GM23338 (cell line): ENCODE data around the gene CCDC60. TPM values are rescaled to one million over a fixed set of nuclear protein-coding genes. Genes with fewer than 3 reads are reported as not detected.

Experiments
- ATAC-seq: fragments of 200-7000 bp; cut with Tn5 transposase; 3 replicates; pipeline ENCODE4 v1.9.1; 2020
- DNase-seq: peaks from one replicate; pipeline ENCODE4 v3.0.0-alpha.2; 2015; ENCODE audit warnings: low spot score
- H2AFZ ChIP-seq: fragments of 200-600 bp; sonication (generic); 2 replicates; pipeline ENCODE4 v1.8.0; 2016; ENCODE audit warnings: antibody characterized with exemption, mild to moderate bottlenecking, moderate library complexity
- H3F3A ChIP-seq: fragments of 200-600 bp; sonication (generic); replicated peaks from 2 replicates; pipeline ENCODE4 v1.8.0; 2017; ENCODE audit warnings: antibody characterized with exemption, mixed run types, low read depth
- H3K27ac ChIP-seq: fragments of 200-600 bp; sonication (generic); 2 replicates; pipeline ENCODE4 v1.6.1; 2016; ENCODE audit warnings: low read depth
- H3K27me3 ChIP-seq: fragments of 200-600 bp; sonication (generic); 2 replicates; pipeline ENCODE4 v1.8.0; 2016; ENCODE audit warnings: mild to moderate bottlenecking, mixed run types, moderate library complexity; ENCODE audit not compliant: insufficient read depth
- H3K36me3 ChIP-seq: fragments of 200-600 bp; sonication (generic); 2 replicates; pipeline ENCODE4 v1.8.0; 2016; ENCODE audit warnings: mild to moderate bottlenecking; ENCODE audit not compliant: insufficient read depth
- H3K4me1 ChIP-seq: fragments of 200-600 bp; sonication (generic); 2 replicates; pipeline ENCODE4 v1.8.0; 2016; ENCODE audit warnings: mild to moderate bottlenecking, moderate library complexity; ENCODE audit not compliant: insufficient read depth
- H3K4me2 ChIP-seq: fragments of 200-600 bp; sonication (generic); 2 replicates; pipeline ENCODE4 v1.7.1; 2017; ENCODE audit warnings: mixed run types
- H3K4me3 ChIP-seq: fragments of 200-600 bp; sonication (generic); 2 replicates; pipeline ENCODE4 v1.6.1; 2016; ENCODE audit warnings: mixed run types
- H3K79me2 ChIP-seq: fragments of 200-600 bp; sonication (generic); replicated peaks from 2 replicates; pipeline ENCODE4 v1.8.0; 2017; ENCODE audit warnings: mild to moderate bottlenecking; ENCODE audit not compliant: insufficient read depth
- H3K9me2 ChIP-seq: fragments of 200-600 bp; sonication (generic); 2 replicates; pipeline ENCODE4 v1.8.0; 2017; ENCODE audit not compliant: insufficient read depth
- H4K20me1 ChIP-seq: fragments of 200-600 bp; sonication (generic); replicated peaks from 2 replicates; pipeline ENCODE4 v1.8.0; 2017; ENCODE audit warnings: mild to moderate bottlenecking; ENCODE audit not compliant: insufficient read depth
- H3K27ac Mint-ChIP-seq: 2 replicates; pipeline ENCODE4 v1.8.0; 2020; ENCODE audit warnings: inconsistent platforms, mild to moderate bottlenecking, moderate library complexity, mixed read lengths
- H3K27me3 Mint-ChIP-seq: 3 replicates; pipeline ENCODE4 v1.8.0; 2022; ENCODE audit warnings: low read depth, mild to moderate bottlenecking, moderate library complexity, mixed read lengths, inconsistent platforms; ENCODE audit not compliant: insufficient read depth, poor library complexity
- H3K36me3 Mint-ChIP-seq: 3 replicates; pipeline ENCODE4 v1.8.0; 2021; ENCODE audit warnings: low read depth, mild to moderate bottlenecking, inconsistent platforms, moderate library complexity, mixed read lengths
- H3K4me1 Mint-ChIP-seq: 3 replicates; pipeline ENCODE4 v1.8.0; 2020; ENCODE audit warnings: mild to moderate bottlenecking, inconsistent platforms, mixed read lengths
- H3K4me3 Mint-ChIP-seq: 3 replicates; pipeline ENCODE4 v1.8.0; 2021; ENCODE audit warnings: moderate library complexity, mild to moderate bottlenecking, inconsistent platforms, mixed read lengths
- H3K9me3 Mint-ChIP-seq: 3 replicates; pipeline ENCODE4 v1.8.0; 2020; ENCODE audit warnings: moderate library complexity, mild to moderate bottlenecking, inconsistent platforms, mixed read lengths
- CREB1 ChIP-seq: fragments of 250-450 bp; sonication (Bioruptor Pico); IDR thresholded peaks from 2 replicates; pipeline ENCODE4 v1.5.0; 2020; ENCODE audit warnings: low read depth, mild to moderate bottlenecking, moderate library complexity
- CTCF ChIP-seq, 2 experiments: fragments of 200-600 bp in 1 of 2; sonication (generic) in 1 of 2; conservative IDR thresholded peaks; 2 replicates each; pipeline versions ENCODE4 v1.5.1 to v1.6.1; 2016 to 2017; ENCODE audit warnings: antibody characterized with exemption in 2 of 2, low read depth in 2 of 2, mild to moderate bottlenecking in 2 of 2, moderate library complexity in 1 of 2
- EZH2 ChIP-seq: fragments of 200-600 bp; sonication (generic); IDR thresholded peaks from one replicate; pipeline ENCODE4 v1.8.0; 2017; ENCODE audit warnings: antibody characterized with exemption, mild to moderate bottlenecking, low read depth; ENCODE audit not compliant: unreplicated experiment
- EZH2phosphoT487 ChIP-seq: fragments of 200-600 bp; sonication (generic); IDR thresholded peaks from one replicate; pipeline ENCODE4 v1.8.1; 2018; ENCODE audit warnings: antibody characterized with exemption; ENCODE audit not compliant: unreplicated experiment
- JUNB ChIP-seq: IDR thresholded peaks from one replicate; pipeline ENCODE4 v1.6.1; 2016; ENCODE audit warnings: antibody characterized with exemption; ENCODE audit not compliant: unreplicated experiment
- NANOG ChIP-seq: IDR thresholded peaks from 2 replicates; pipeline ENCODE4 v1.6.1; 2016; ENCODE audit warnings: antibody characterized with exemption, borderline replicate concordance
- POLR2AphosphoS5 ChIP-seq: IDR thresholded peaks from 2 replicates; pipeline ENCODE4 v1.6.1; 2016; ENCODE audit warnings: antibody characterized with exemption, low read depth
- STAT1 ChIP-seq: IDR thresholded peaks from one replicate; pipeline ENCODE4 v1.6.1; 2016; ENCODE audit warnings: antibody characterized with exemption; ENCODE audit not compliant: unreplicated experiment
- ZNF114 ChIP-seq: fragments of 250-450 bp; sonication (Bioruptor Pico); IDR thresholded peaks from 2 replicates; pipeline ENCODE4 v1.5.0; 2020; ENCODE audit warnings: mild to moderate bottlenecking, moderate library complexity
- ZNF331 ChIP-seq: fragments of 250-450 bp; sonication (Bioruptor Pico); IDR thresholded peaks from 2 replicates; pipeline ENCODE4 v1.5.0; 2020; ENCODE audit warnings: low read depth, mild to moderate bottlenecking, moderate library complexity
- ZNF462 ChIP-seq: fragments of 250-450 bp; sonication (Bioruptor Pico); IDR thresholded peaks from 2 replicates; pipeline ENCODE4 v1.5.0; 2020; ENCODE audit warnings: mild to moderate bottlenecking, moderate library complexity
- polyA plus RNA-seq: library from polyadenylated mRNA; unstranded; fragments of >200 nt; fragmentation: Nextera tagmentation; extraction: Ambion mirVana; gene quantifications from 2 replicates; pipeline ENCODE4 v1.2.1, GENCODE V29; 2016
- total RNA-seq: library from RNA; depleted of rRNA; stranded (reverse); fragments of >200 nt; shearing (Covaris generic); gene quantifications from 2 replicates; pipeline ENCODE4 v1.2.3, GENCODE V29; 2014
- TF ChIP-seq, protein P1 (sequence below): IDR thresholded peaks from one replicate; pipeline ENCODE4 v1.6.1; 2018; ENCODE audit warnings: antibody characterized with exemption; ENCODE audit not compliant: unreplicated experiment
- TF ChIP-seq, protein P2 (sequence below): IDR thresholded peaks from 2 replicates; pipeline ENCODE4 v1.6.1; 2016; ENCODE audit warnings: antibody characterized with exemption

Gene CCDC60
- total and polyA plus RNA-seq, 2 experiments from 2014 or later: 0.53 TPM; not detected in 1

DNA sequence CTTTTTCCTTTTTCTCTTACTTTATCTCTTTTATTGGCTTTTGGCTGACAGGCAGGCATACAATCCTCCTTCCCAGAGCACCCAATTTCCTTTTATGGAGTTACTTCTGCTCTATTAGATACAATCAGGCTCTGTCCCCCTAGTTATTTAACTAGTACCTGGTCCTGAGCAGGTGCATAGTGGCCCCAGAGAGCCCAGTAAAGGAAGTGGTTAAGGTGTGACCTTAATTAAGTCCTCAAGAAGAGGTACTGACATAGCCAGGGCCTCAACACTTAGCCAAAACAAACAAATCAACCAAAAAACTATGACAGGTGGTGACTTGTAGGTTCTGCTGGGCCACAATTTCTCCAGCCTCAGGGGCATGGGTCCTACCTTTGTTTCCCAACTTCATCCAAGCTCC is 82.9 kb downstream of the CCDC60 start:
- no peaks in the 10 kb centered on the region; the same call in 2 of the 3 replicates for H3K9me3 Mint-ChIP-seq
- Histone ChIP-seq H3K36me3 (no peaks in the 10 kb centered on the region), H3K4me1 (peaks cover 4% of the 10 kb centered on the region; the same call in 1 of the 2 replicates), H3K27ac (no peak overlapping the region), H3K79me2 (no peaks in the 10 kb centered on the region), H3K4me2 (no peak overlapping the region), H3K4me3 (no peak overlapping the region), H3K27me3 (no peaks in the 10 kb centered on the region), H2AFZ (no peak overlapping the region), H4K20me1 (no peaks in the 10 kb centered on the region), H3K9me2 (no peaks in the 10 kb centered on the region), H3F3A (no peaks in the 10 kb centered on the region)
- no peak for ATAC-seq
- H3K27ac Mint-ChIP-seq: no peak overlapping the region
- DNase-seq: no peak
- no peak for TF ChIP-seq ZNF462
- TF ChIP-seq CTCF (conservative IDR thresholded peaks at IDR 0.05; ENCODE audit: low read depth in 2 of 2): no peak
- no peak for TF ChIP-seq NANOG
- TF ChIP-seq, protein P1, sequence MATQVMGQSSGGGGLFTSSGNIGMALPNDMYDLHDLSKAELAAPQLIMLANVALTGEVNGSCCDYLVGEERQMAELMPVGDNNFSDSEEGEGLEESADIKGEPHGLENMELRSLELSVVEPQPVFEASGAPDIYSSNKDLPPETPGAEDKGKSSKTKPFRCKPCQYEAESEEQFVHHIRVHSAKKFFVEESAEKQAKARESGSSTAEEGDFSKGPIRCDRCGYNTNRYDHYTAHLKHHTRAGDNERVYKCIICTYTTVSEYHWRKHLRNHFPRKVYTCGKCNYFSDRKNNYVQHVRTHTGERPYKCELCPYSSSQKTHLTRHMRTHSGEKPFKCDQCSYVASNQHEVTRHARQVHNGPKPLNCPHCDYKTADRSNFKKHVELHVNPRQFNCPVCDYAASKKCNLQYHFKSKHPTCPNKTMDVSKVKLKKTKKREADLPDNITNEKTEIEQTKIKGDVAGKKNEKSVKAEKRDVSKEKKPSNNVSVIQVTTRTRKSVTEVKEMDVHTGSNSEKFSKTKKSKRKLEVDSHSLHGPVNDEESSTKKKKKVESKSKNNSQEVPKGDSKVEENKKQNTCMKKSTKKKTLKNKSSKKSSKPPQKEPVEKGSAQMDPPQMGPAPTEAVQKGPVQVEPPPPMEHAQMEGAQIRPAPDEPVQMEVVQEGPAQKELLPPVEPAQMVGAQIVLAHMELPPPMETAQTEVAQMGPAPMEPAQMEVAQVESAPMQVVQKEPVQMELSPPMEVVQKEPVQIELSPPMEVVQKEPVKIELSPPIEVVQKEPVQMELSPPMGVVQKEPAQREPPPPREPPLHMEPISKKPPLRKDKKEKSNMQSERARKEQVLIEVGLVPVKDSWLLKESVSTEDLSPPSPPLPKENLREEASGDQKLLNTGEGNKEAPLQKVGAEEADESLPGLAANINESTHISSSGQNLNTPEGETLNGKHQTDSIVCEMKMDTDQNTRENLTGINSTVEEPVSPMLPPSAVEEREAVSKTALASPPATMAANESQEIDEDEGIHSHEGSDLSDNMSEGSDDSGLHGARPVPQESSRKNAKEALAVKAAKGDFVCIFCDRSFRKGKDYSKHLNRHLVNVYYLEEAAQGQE: no peak
- TF ChIP-seq ZNF114 (CRISPR knock-in tag): no peak
- TF ChIP-seq EZH2phosphoT487: no peak
- no peak for TF ChIP-seq EZH2
- no peak for TF ChIP-seq CREB1 (CRISPR knock-in tag)
- no peak for TF ChIP-seq ZNF331
- TF ChIP-seq, protein P2, sequence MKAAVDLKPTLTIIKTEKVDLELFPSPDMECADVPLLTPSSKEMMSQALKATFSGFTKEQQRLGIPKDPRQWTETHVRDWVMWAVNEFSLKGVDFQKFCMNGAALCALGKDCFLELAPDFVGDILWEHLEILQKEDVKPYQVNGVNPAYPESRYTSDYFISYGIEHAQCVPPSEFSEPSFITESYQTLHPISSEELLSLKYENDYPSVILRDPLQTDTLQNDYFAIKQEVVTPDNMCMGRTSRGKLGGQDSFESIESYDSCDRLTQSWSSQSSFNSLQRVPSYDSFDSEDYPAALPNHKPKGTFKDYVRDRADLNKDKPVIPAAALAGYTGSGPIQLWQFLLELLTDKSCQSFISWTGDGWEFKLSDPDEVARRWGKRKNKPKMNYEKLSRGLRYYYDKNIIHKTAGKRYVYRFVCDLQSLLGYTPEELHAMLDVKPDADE: no peak
- no peak for TF ChIP-seq POLR2AphosphoS5
- no peak for TF ChIP-seq STAT1
- TF ChIP-seq JUNB: no peak
- no peaks in the 10 kb centered on the region for H3K36me3 Mint-ChIP-seq
- no peak overlapping the region for H3K4me3 Mint-ChIP-seq
- peaks cover 6% of the 10 kb centered on the region; the same call in 2 of the 3 replicates for H3K4me1 Mint-ChIP-seq
- H3K27me3 Mint-ChIP-seq: peaks cover 3% of the 10 kb centered on the region
